IMR-90 (cell line): Measurements from ENCODE around the gene SLC27A3. TPM values are rescaled to one million over a fixed set of nuclear protein-coding genes. Genes with fewer than 3 reads are reported as not detected.

ENCODE experiments used
- ATAC-seq: fragments of 200-7000 bp; cut with Tn5 transposase; 2 replicates; pipeline ENCODE4 v1.9.1; 2020; ENCODE audit warnings: low read depth, mild to moderate bottlenecking, moderate library complexity
- BruUV-seq: library from RNA; stranded (reverse); fragments of 400-500 nt; replicated peaks from 2 replicates; lab custom pipeline; 2021; lab: Mats Ljungman, UMichigan
- CTCF ChIA-PET: fragments of 300-600 bp; formaldehyde crosslinking; extraction: SDS; loops from one replicate; lab custom pipeline; 2021; ENCODE audit warnings: antibody characterized with exemption; lab: Yijun Ruan, JAX
- POLR2A ChIA-PET: fragments of 300-600 bp; sonication (Branson Sonifier 250); formaldehyde crosslinking; loops from one replicate; lab custom pipeline; 2022; ENCODE audit warnings: antibody characterized with exemption; ENCODE audit not compliant: unreplicated experiment; lab: Charles Lee
- DNase-seq: peaks from one replicate; pipeline ENCODE4 v3.0.0; 2013
- H2AFZ ChIP-seq: replicated peaks from 2 replicates; pipeline ENCODE3; 2013; ENCODE audit warnings: low read length, mild to moderate bottlenecking; ENCODE audit not compliant: poor library complexity
- H2AK5ac ChIP-seq: 2 replicates; pipeline ENCODE4 v1.6.1; 2013; ENCODE audit warnings: low read depth, low read length, inconsistent platforms
- H2AK9ac ChIP-seq: replicated peaks from 2 replicates; pipeline ENCODE3; 2013; ENCODE audit warnings: mild to moderate bottlenecking, low read depth, low read length, moderate library complexity; ENCODE audit not compliant: poor library complexity
- H2BK120ac ChIP-seq: 2 replicates; pipeline ENCODE4 v1.6.1; 2013; ENCODE audit warnings: low read depth, low read length, inconsistent platforms
- H2BK15ac ChIP-seq: 3 replicates; pipeline ENCODE4 v1.6.1; 2013; ENCODE audit warnings: low read depth, low read length, inconsistent platforms
- H2BK20ac ChIP-seq: 2 replicates; pipeline ENCODE4 v1.6.1; 2013; ENCODE audit warnings: low read depth, mild to moderate bottlenecking, inconsistent platforms, low read length, moderate library complexity
- H2BK5ac ChIP-seq: 2 replicates; pipeline ENCODE4 v1.6.1; 2013; ENCODE audit warnings: mild to moderate bottlenecking, low read depth, low read length, inconsistent platforms; ENCODE audit not compliant: poor library complexity, severe bottlenecking
- H3K14ac ChIP-seq: replicated peaks from 2 replicates; pipeline ENCODE4 v1.6.1; 2013; ENCODE audit warnings: low read depth, low read length, inconsistent platforms
- H3K18ac ChIP-seq: 2 replicates; pipeline ENCODE4 v1.6.1; 2013; ENCODE audit warnings: low read depth, low read length, control low read depth
- H3K23ac ChIP-seq: 2 replicates; pipeline ENCODE4 v1.6.1; 2013; ENCODE audit warnings: low read depth, low read length, inconsistent platforms
- H3K27ac ChIP-seq: 2 replicates; pipeline ENCODE4 v1.5.1; 2013; ENCODE audit warnings: mild to moderate bottlenecking, control low read depth, low read length; ENCODE audit not compliant: insufficient read depth
- H3K27me3 ChIP-seq: 2 replicates; pipeline ENCODE4 v1.6.1; 2013; ENCODE audit warnings: low read length; ENCODE audit not compliant: control insufficient read depth, insufficient read depth
- H3K36me3 ChIP-seq: 2 replicates; pipeline ENCODE4 v1.6.1; 2013; ENCODE audit warnings: low read length, mixed read lengths; ENCODE audit not compliant: control insufficient read depth, insufficient read depth
- H3K4ac ChIP-seq: 2 replicates; pipeline ENCODE4 v1.6.1; 2013; ENCODE audit warnings: low read depth, low read length, inconsistent platforms
- H3K4me1 ChIP-seq: 2 replicates; pipeline ENCODE4 v1.6.1; 2013; ENCODE audit warnings: low read length, mixed read lengths; ENCODE audit not compliant: control insufficient read depth, insufficient read depth
- H3K4me2 ChIP-seq: 2 replicates; pipeline ENCODE4 v1.6.1; 2013; ENCODE audit warnings: low read depth, mild to moderate bottlenecking, control low read depth, low read length, moderate library complexity
- H3K4me3 ChIP-seq: 2 replicates; pipeline ENCODE4 v1.5.1; 2013; ENCODE audit warnings: low read depth, mild to moderate bottlenecking, control low read depth, low read length, moderate library complexity; ENCODE audit not compliant: insufficient read depth
- H3K56ac ChIP-seq: 2 replicates; pipeline ENCODE4 v1.6.1; 2013; ENCODE audit warnings: low read length, inconsistent platforms; ENCODE audit not compliant: insufficient read depth; ENCODE audit errors: extremely low read depth
- H3K79me1 ChIP-seq, 2 experiments: 2 replicates each; pipeline ENCODE4 v1.6.1; 2013; ENCODE audit warnings: low read length in 2 of 2, inconsistent platforms in 1 of 2, low read depth in 1 of 2
- H3K9ac ChIP-seq: 2 replicates; pipeline ENCODE4 v1.6.1; 2013; ENCODE audit warnings: low read depth, low read length, control low read depth
- H3K9me1 ChIP-seq: 2 replicates; pipeline ENCODE4 v1.6.1; 2013; ENCODE audit warnings: low read length, inconsistent platforms; ENCODE audit not compliant: insufficient read depth
- H3K9me3 ChIP-seq: 2 replicates; pipeline ENCODE4 v1.6.1; 2013; ENCODE audit warnings: low read length; ENCODE audit not compliant: control insufficient read depth, insufficient read depth
- H4K20me1 ChIP-seq: 2 replicates; pipeline ENCODE4 v1.6.1; 2013; ENCODE audit warnings: low read length, inconsistent platforms; ENCODE audit not compliant: insufficient read depth
- H4K5ac ChIP-seq: 2 replicates; pipeline ENCODE4 v1.6.1; 2013; ENCODE audit warnings: mild to moderate bottlenecking, low read depth, low read length, control low read depth
- H4K8ac ChIP-seq, 2 experiments: 2 replicates each; pipeline ENCODE4 v1.6.1; 2013; ENCODE audit warnings: low read depth in 2 of 2, low read length in 2 of 2, control low read depth in 1 of 2, inconsistent platforms in 1 of 2
- H4K91ac ChIP-seq: 2 replicates; pipeline ENCODE4 v1.6.1; 2013; ENCODE audit warnings: low read depth, low read length, inconsistent platforms; ENCODE audit not compliant: insufficient read depth
- BHLHE40 ChIP-seq: fragments of 150-350 bp; IDR thresholded peaks from 2 replicates; pipeline ENCODE4 v1.6.1; 2016; ENCODE audit warnings: mild to moderate bottlenecking, low read depth, low read length
- WGBS, 2 experiments: methylation state at CpG; one replicate each; pipeline versions ENCODE4 v1.1.5 to v1.1.7; 2013; ENCODE audit warnings: missing lambda C conversion rate in 2 of 2; ENCODE audit not compliant: insufficient read length in 1 of 2; ENCODE audit errors: extremely low coverage in 2 of 2; 5-methylcytosine and 5-hydroxymethylcytosine counted together
- dilution Hi-C: fragments of 300-500 bp; cut with HindIII; formaldehyde crosslinking; loops from one replicate; pipeline ENCODE4 v1.14.3; 2018; ENCODE audit warnings: low sequenced_read_pairs; ENCODE audit not compliant: unreplicated experiment
- in situ Hi-C: fragments of 300-500 bp; cut with MboI; formaldehyde crosslinking; loops from 3 replicates; pipeline ENCODE4 v1.14.3; 2019; ENCODE audit warnings: low sequenced_read_pairs, inconsistent platforms, mixed read lengths
- intact Hi-C: fragments of 100-400 bp; cut with micrococcal nuclease; formaldehyde crosslinking; loops from 2 replicates; pipeline ENCODE4 v1.10.0; 2022
- polyA plus RNA-seq, 3 experiments: library from polyadenylated mRNA; depleted of rRNA; stranded (reverse); fragments of >200 nt; gene quantifications; 2 replicates each; pipeline ENCODE4 v1.2.3, GENCODE V29; 2012; ENCODE audit warnings: low replicate concordance in 1 of 3
- total RNA-seq: library from RNA; depleted of rRNA; stranded (reverse); fragments of >200 nt; gene quantifications from 2 replicates; pipeline ENCODE4 v1.2.3, GENCODE V29; 2012

SLC27A3 gene
- total and polyA plus RNA-seq, 2 of the 4 experiments (the other 2 are of a cell fraction), result 3.2 to 9.3 TPM

DNA sequence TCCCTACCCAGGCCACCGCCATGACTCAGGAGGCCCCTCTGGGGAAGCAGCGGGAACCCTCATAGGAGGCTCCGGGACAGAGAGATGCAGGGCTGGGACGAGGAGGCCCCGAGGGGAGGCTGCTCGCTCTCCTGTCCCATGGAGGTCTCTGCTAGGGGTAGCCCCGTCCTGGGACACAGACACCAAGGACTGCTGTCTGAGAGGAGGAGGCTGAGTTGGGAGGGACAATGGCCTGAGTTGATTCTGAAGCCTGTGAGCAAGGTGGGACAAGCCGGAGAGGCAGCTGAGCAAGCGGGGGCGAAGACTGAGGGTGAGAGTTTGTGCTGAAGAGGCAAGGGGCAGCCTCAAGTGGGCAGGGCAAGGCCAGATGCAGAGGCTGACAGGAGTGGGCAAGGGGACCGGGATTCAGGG is 17.4 kb downstream of the SLC27A3 start:
- CTCF ChIA-PET, result no interaction called here
- no peak overlapping the region for H3K23ac ChIP-seq
- dilution Hi-C loops (no loop called here), in situ Hi-C loops (no loop called here), intact Hi-C loops (loop anchor here (10.0 kb wide), 1 partner anchor 132 kb away; the partner anchor contains the start of gene GATAD2B)
- peak overlapping the region; percentile 24; the same call in 1 of the 2 replicates for H2BK120ac ChIP-seq
- peaks cover 10% of the 10 kb centered on the region for H3K9me1 ChIP-seq
- POLR2A ChIA-PET, result no interaction called here
- H4K5ac ChIP-seq, result no peak overlapping the region
- no peak overlapping the region for H3K27ac ChIP-seq
- H3K4me3 ChIP-seq, result no peak overlapping the region
- WGBS, 2 experiments, result 92% methylated on average over 7 of the region's 11 CpGs; no CpG with 5 or more reads in 1 of the 2 experiments
- H4K8ac ChIP-seq, result no peak overlapping the region
- no peak overlapping the region for H2BK20ac ChIP-seq
- no peak overlapping the region for H2BK5ac ChIP-seq
- H2AK5ac ChIP-seq, result peak overlapping the region; percentile 81; the same call in 1 of the 2 replicates
- H4K20me1 ChIP-seq, result no peaks in the 10 kb centered on the region
- no peak overlapping the region for H3K14ac ChIP-seq
- peaks cover 11% of the 10 kb centered on the region for H3K4me1 ChIP-seq
- peak overlapping the region; percentile 43; the same call in 1 of the 2 replicates for H3K4ac ChIP-seq
- H3K9me3 ChIP-seq, result no peaks in the 10 kb centered on the region
- no peak for DNase-seq
- no peak overlapping the region for H3K18ac ChIP-seq
- no peaks in the 10 kb centered on the region for H3K27me3 ChIP-seq
- no peak for ATAC-seq
- no peak for TF ChIP-seq BHLHE40
- H2BK15ac ChIP-seq, result peak overlapping the region; percentile 25; the same call in 1 of the 3 replicates
- H3K56ac ChIP-seq, result no peak overlapping the region
- H2AFZ ChIP-seq, result no peak overlapping the region
- no peak overlapping the region; the same call in 1 of the 2 replicates for H4K91ac ChIP-seq
- no peaks in the 10 kb centered on the region for H3K36me3 ChIP-seq
- H3K79me1 ChIP-seq, result 0 out of 4 replicates have a peak, but pooled peaks cover 0 to 3% of the 10 kb centered on the region in 2 experiments
- peak overlapping the region; percentile 26 for H2AK9ac ChIP-seq
- no peak overlapping the region for H3K4me2 ChIP-seq
- H3K9ac ChIP-seq, result no peak overlapping the region
- no TSS peak for BruUV-seq
